GM19467 (cell line): ENCODE measurements around the gene ADARB1.

ENCODE experiments used
- ATAC-seq: cut with Tn5 transposase; IDR thresholded peaks from one replicate; pipeline ENCODE4 v1.9.1; 2021; ENCODE audit warnings: mild to moderate bottlenecking, moderate library complexity; ENCODE audit not compliant: unreplicated experiment

Gene ADARB1

GRCh38 chr21:45146801-45147200 is 72.4 kb downstream of the ADARB1 start:
- ATAC-seq: no peak

GRCh38 chr21:45147473-45148315 is 73.3 kb downstream of the ADARB1 start:
- ATAC-seq: no peak

GRCh38 chr21:45148316-45148990 is 74.1 kb downstream of the ADARB1 start:
- no peak for ATAC-seq

DNA sequence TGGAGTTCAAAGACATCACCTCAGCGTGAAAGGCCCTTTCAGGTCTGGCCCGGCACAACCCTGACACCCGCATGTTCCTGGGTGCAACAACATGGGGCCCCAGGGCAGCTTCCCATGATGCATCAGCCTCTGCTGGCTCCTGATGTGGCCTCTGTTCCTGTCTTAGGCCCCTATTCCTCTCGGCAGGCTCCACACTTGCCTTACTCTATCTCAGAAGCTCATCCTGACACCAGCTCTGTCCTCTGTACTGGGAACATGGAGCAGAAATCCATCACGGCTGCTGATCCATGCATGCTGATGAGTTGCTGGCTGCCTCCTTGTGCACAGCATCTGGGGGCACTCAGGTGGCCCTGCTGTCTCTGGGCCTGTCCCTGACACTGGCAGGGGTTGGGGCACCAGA is 74.6 kb downstream of the ADARB1 start:
- ATAC-seq: no peak

DNA sequence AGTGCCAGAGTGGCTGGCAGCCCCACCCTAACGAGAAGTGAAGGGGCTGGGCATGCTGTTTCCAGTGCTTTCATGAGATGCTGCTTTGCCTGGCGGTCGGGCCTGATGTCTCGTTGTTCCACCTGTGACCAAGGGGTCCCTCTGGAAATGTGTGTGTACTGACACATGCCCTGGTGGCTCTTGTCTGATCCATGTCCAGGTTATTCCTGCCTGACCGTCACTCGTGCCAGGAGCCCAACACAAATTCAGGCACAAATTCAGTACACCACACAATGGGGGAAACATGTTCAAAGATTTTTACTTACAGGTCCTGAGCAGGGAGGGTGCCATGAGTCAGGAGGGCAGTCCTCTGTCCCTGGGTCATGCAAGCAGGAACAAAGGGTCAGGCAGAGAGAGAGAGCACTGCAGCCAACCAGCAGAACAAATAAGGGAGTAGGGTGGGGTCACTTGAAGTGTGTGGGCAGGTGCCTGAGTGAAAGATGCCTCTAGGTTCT is 76.3 kb downstream of the ADARB1 start:
- ATAC-seq: no peak

DNA sequence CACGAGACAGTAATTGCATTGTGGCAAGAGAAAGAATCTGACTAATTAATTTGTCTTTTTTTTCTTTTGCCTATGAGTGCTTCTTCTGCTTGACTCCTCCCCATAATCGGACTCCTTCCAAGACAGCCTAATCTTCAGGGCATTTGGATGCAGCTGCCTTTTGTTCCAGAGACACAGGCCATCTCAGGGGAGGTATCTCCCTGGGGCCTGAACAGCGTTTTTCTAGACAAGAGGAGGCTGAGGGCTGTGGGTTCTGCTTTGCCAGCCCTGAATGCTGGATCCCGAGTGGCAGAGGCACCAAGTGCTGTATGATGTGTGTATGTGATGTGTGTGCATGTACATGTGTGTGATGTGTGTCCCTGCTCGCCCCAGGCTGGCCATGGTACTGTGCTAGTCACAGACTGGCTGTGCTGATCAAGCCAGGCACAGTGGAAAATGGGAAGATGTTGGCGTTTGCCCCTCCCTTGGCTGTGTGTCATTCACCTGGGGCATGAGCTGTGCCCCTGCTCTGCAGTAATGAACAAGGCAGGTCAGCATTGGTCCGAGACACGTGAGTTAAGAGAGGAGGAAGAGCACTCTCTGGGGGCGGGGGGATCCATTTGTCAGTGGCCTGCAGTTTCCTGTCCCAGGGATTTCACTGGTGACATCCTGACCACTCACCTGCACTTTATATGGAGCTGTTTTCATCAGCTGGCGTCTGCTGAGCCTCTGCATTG is 77.2 kb downstream of the ADARB1 start:
- no peak for ATAC-seq

GRCh38 chr21:45152265-45152746 is 77.9 kb downstream of the ADARB1 start:
- ATAC-seq: no peak

GRCh38 chr21:45153358-45154318 is 79.3 kb downstream of the ADARB1 start:
- no peak for ATAC-seq

- no peak for ATAC-seq
Observed at GRCh38 chr21:45154511-45155508, 80.4 kb downstream of the ADARB1 start.

DNA sequence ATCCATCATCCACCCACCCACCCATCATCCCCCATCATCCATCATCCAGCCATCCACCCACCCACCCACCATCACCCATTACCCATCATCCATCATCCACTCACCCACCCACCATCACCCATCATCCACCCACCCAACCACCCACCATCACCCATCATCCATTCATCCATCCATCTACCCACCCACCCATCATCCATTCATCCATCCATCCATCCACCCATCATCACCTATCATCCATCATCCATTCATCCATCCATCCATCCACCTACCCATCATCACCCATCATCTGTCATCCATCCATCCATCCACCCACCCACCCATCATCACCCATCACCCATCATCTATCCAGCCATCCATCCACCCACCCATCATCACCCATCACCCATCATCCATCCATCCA is 81.5 kb downstream of the ADARB1 start:
- ATAC-seq: no peak

- no peak for ATAC-seq
Observed at GRCh38 chr21:45156459-45156858, 82.1 kb downstream of the ADARB1 start.

- ATAC-seq: no peak
Observed at GRCh38 chr21:45157932-45158331, 83.6 kb downstream of the ADARB1 start.

DNA sequence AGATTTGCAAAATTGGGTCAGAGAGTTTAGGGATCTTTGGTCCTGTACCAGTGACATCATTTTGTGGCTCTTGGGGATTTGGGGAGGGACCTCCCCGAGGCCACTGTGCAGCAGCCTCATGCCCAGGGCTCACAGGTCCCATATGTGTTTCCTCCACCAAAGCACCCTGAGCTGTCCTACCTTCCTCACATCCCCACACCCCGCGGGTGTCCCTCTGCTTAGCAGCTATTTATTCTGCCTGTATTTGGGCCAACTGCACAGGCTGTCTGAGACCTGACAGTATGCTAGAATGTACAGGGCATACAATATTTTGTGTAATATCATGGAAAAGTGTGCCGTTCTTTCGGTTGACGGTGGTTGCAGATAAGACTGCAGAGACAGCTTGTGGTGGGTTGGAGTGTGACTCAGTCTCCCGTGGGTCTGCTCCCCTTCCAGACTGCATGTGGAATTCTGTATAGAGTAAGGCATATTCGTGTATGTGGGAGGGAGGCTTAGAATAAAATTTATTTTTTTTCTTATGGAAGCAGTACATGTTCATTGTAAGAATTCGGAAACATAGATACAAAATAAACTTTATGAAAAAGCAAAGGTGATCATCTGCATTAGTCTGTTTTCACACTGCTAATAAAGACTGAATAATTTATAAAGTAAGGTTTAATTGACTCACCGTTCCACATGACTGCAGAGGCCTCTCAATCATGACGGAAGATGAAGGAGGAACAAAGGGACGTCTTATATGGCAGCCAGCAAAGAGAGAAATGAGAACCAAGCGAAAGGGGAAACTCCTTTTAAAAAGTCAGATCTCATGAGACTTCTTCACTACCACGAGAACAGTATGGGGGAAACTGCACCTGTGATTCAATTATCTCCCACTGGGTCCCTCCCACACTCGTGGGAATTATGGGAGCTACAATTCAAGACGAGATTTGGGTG is 84.4 kb downstream of the ADARB1 start:
- ATAC-seq: no peak

DNA sequence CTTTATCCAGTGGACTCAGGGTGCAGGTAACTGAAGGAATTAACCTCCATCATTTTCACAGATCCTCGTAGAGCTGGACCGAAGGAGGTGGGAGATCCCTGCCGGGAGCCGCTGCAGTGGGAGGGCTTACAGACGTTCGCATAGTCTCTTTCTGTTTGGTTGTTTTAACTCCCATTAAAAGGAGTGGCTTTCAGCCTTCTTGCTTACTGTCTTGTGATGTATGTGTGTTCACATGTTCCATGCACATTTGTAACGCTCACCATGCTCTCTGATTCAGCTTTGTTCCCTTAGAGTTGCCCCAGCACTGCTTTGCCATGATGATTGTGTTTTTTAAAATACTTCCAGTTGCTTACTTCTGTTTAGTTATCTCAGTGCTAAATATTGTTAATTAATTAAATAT is 85.8 kb downstream of the ADARB1 start:
- ATAC-seq: no peak

- ATAC-seq: no peak
Observed at GRCh38 chr21:45161038-45161945, 86.9 kb downstream of the ADARB1 start.

DNA sequence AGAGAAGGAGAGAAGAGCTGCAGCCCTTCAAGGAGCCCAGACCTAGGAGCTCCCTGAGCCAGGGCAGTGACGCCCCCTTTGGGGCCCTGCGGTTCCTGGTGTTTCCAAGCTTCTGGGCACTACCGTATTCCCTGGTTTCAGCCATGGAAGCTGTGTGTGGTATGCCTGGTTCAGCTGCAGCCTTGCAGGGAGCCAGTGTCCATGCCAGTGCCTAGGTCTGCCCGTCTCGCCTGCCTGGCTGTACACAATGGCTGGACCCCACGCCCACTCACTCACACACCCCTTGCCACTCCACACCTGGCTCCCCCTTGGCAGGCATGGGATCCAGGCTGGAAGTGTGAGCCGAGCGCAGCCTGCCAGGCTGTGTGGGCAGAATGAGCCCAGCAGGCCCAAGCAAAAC is 87.7 kb downstream of the ADARB1 start:
- no peak for ATAC-seq

GRCh38 chr21:45162809-45163208 is 88.4 kb downstream of the ADARB1 start:
- no peak for ATAC-seq
